ENCODE measurements around the gene SLCO4C1.

GRCh38 chr5:102312586-102313370 is 16.7 kb upstream of the SLCO4C1 start:
- no peak for TF ChIP-seq CTCF (IDR thresholded peaks at IDR 0.05; ENCODE audit: poor library complexity)
- no peak for TF ChIP-seq EZH2 (IDR thresholded peaks at IDR 0.05; ENCODE audit: borderline replicate concordance)
- TF ChIP-seq EZH2phosphoT487 (IDR thresholded peaks at IDR 0.05; ENCODE audit: low read depth, severe bottlenecking, unreplicated experiment): no peak
